ENCODE results near the gene MAMDC2. TPM values are rescaled to one million over a fixed set of nuclear protein-coding genes. Genes with fewer than 3 reads are reported as not detected.

MAMDC2 gene
- total RNA-seq, 6 experiments from 2014 or later, result 0.22 to 1.6 (median 0.37) TPM; not detected in 1

DNA sequence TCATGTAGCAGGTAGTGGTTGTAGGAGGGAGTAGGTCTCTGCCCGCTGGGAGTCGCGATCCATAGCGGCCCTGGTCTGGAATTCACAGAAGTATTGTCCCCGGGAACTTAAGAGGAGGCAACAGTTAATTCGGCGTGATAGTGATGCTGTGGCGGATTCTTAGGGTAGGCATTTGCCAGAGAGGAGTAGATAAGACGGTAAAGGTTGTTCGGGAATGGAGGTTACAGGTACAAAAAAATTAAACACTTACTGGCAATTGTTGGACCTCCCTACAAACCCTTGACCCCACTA, 215.8 kb downstream of the MAMDC2 start:
- H3K4me1 ChIP-seq, result peaks cover 0 to 33% (median 9%) of the 10 kb centered on the region in 4 donors
- 3% methylated on average over 10 of the region's 10 CpGs for WGBS (ENCODE audit: insufficient coverage, low coverage, low lambda C conversion rate, missing lambda C conversion rate)
- DNase-seq, result no peak
- ATAC-seq, result no peak
- peaks cover 0 to 8% (median under 1%) of the 10 kb centered on the region in 4 donors for H3K36me3 ChIP-seq
- H3K9me3 ChIP-seq, result no peaks in the 10 kb centered on the region
- TF ChIP-seq, protein P1, sequence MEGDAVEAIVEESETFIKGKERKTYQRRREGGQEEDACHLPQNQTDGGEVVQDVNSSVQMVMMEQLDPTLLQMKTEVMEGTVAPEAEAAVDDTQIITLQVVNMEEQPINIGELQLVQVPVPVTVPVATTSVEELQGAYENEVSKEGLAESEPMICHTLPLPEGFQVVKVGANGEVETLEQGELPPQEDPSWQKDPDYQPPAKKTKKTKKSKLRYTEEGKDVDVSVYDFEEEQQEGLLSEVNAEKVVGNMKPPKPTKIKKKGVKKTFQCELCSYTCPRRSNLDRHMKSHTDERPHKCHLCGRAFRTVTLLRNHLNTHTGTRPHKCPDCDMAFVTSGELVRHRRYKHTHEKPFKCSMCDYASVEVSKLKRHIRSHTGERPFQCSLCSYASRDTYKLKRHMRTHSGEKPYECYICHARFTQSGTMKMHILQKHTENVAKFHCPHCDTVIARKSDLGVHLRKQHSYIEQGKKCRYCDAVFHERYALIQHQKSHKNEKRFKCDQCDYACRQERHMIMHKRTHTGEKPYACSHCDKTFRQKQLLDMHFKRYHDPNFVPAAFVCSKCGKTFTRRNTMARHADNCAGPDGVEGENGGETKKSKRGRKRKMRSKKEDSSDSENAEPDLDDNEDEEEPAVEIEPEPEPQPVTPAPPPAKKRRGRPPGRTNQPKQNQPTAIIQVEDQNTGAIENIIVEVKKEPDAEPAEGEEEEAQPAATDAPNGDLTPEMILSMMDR (IDR thresholded peaks at IDR 0.05), result no peak
- no peak for TF ChIP-seq POLR2A (IDR thresholded peaks at IDR 0.05)
- peak overlapping the region; percentile 70 to 93 (median 79) for H3K4me3 ChIP-seq
- intact Hi-C loops (cut with DNase I), result no loop called here
- H3K27ac ChIP-seq, result peak overlapping the region; percentile 85 to 97 (median 97)
- no peaks in the 10 kb centered on the region for H3K27me3 ChIP-seq

DNA sequence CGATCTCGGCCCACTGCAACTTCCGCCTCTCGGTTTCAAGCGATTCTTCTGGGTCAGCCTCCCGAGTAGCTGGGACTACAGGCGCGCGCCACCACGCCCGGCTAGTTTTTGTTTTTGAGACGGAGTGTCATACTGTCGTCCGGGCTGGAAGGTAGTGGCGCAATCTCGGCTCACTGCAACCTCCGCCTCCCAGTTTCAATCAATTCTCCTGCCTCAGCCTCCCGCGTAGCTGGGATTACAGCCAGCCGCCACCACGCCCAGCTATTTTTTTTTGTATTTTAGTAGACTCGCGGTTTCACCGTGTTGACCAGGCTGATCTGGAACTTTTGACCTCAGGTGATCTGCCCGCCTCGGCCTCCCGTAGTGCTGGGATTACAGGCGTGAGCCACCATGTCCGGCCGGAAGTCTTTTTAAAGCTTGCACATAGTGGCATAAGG, 216.4 kb downstream of the MAMDC2 start:
- H3K27me3 ChIP-seq, result no peaks in the 10 kb centered on the region
- TF ChIP-seq, protein P1 (IDR thresholded peaks at IDR 0.05), result no peak
- no peak for TF ChIP-seq POLR2A (IDR thresholded peaks at IDR 0.05)
- peak overlapping the region in 1 of 3 donors; percentile 97 for H3K27ac ChIP-seq
- peaks cover 0 to 14% (median 6%) of the 10 kb centered on the region in 4 donors for H3K36me3 ChIP-seq
- peaks cover 0 to 29% (median 9%) of the 10 kb centered on the region in 4 donors for H3K4me1 ChIP-seq
- intact Hi-C loops (cut with DNase I), result no loop called here
- WGBS (ENCODE audit: insufficient coverage, low coverage, low lambda C conversion rate, missing lambda C conversion rate), result 81% methylated on average over 21 of the region's 30 CpGs
- peak overlapping the region; percentile 70 to 93 (median 79) for H3K4me3 ChIP-seq
- no peaks in the 10 kb centered on the region for H3K9me3 ChIP-seq
- DNase-seq (peak in 1 of 3 donors; percentile 22), ATAC-seq (no peak)

DNA sequence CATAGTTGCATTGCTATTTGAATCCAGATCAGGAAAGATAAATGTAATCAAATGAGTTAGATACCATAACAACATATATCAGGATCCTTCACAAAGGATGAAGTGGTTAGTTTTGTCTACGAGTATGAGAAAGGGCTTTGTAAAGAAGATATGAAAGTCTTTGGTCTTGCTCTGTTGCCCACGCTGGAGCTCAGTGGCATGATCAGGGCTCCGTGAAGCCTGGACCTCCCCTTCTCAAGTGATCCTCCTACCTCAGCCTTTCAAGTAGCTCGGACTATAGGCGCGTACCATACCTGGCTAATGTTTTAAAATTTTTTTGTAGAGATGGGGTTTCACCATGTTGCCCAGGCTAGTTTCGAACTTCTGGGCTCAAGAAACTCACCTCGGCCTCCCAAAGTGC, 217.0 kb downstream of the MAMDC2 start:
- intact Hi-C loops (cut with DNase I), result no loop called here
- no peak overlapping the region for H3K27ac ChIP-seq
- peaks cover 0 to 20% (median 9%) of the 10 kb centered on the region in 4 donors for H3K36me3 ChIP-seq
- no peaks in the 10 kb centered on the region for H3K9me3 ChIP-seq
- WGBS (ENCODE audit: insufficient coverage, low coverage, low lambda C conversion rate, missing lambda C conversion rate), result 90% methylated on average over 8 of the region's 8 CpGs
- TF ChIP-seq POLR2A (IDR thresholded peaks at IDR 0.05), result no peak
- TF ChIP-seq, protein P1 (IDR thresholded peaks at IDR 0.05), result no peak
- DNase-seq (no peak), ATAC-seq (no peak)
- peak overlapping the region in 1 of 3 donors; percentile 70 for H3K4me3 ChIP-seq
- H3K4me1 ChIP-seq, result peaks cover 0 to 23% (median 9%) of the 10 kb centered on the region in 4 donors
- no peaks in the 10 kb centered on the region for H3K27me3 ChIP-seq

- TF ChIP-seq, protein P1 (IDR thresholded peaks at IDR 0.05), result no peak
- Histone ChIP-seq H3K36me3 (peaks cover 0 to 27% (median 11%) of the 10 kb centered on the region in 4 donors), H3K4me1 (peaks cover 0 to 21% (median 9%) of the 10 kb centered on the region in 4 donors), H3K27me3 (no peaks in the 10 kb centered on the region), H3K9me3 (no peaks in the 10 kb centered on the region), H3K4me3 (no peak overlapping the region), H3K27ac (no peak overlapping the region)
- intact Hi-C loops (cut with DNase I), result no loop called here
- DNase-seq, result no peak
- no peak for ATAC-seq
- WGBS (ENCODE audit: insufficient coverage, low coverage, low lambda C conversion rate, missing lambda C conversion rate), result 84% methylated on average over 4 of the region's 4 CpGs
Observed at GRCh38 chr9:70261131-70261870, 217.7 kb downstream of the MAMDC2 start.
